Left lung (tissue), 10 donors: ENCODE results near the gene APLP2. TPM values are rescaled to one million over a fixed set of nuclear protein-coding genes. Genes with fewer than 3 reads are reported as not detected.

Experiments
- ATAC-seq: fragments of 200-7000 bp; cut with Tn5 transposase; one replicate; pipeline ENCODE4 v1.9.1; 2020; ENCODE audit warnings: moderate library complexity
- DNase-seq, 4 donors: peaks; one replicate each; pipeline ENCODE4 v3.0.0-alpha.2; 2013 to 2020
- H3K27ac ChIP-seq, 2 donors: fragments of 200-600 bp; sonication (generic) in 1 of 2; one replicate each; pipeline versions ENCODE4 v1.5.0 to v1.8.0; 2020 to 2021
- H3K27me3 ChIP-seq, 2 donors: fragments of 200-600 bp; sonication (generic) in 1 of 2; one replicate each; pipeline versions ENCODE4 v1.5.0 to v1.8.0; 2020 to 2021
- H3K36me3 ChIP-seq, 2 donors: fragments of 200-600 bp; sonication (generic) in 1 of 2; one replicate each; pipeline versions ENCODE4 v1.5.0 to v1.8.0; 2020 to 2021
- H3K4me1 ChIP-seq, 2 donors: fragments of 200-600 bp; one replicate each; pipeline ENCODE4 v1.8.0; 2021
- H3K4me3 ChIP-seq, 2 donors: fragments of 200-600 bp; sonication (generic) in 1 of 2; one replicate each; pipeline versions ENCODE4 v1.5.0 to v1.8.0; 2020 to 2021; ENCODE audit warnings: mild to moderate bottlenecking in 1 of 2
- H3K9me3 ChIP-seq, 2 donors: fragments of 200-600 bp; sonication (generic) in 1 of 2; one replicate each; pipeline versions ENCODE4 v1.5.0 to v1.8.0; 2020 to 2021
- intact Hi-C, 2 donors: fragments of 100-400 bp; cut with DNase I; formaldehyde crosslinking; loops; one replicate each; pipeline versions ENCODE4 v1.11.2 to v1.14.2; 2022
- polyA plus RNA-seq, 6 donors: library from polyadenylated mRNA; unstranded; fragments of 120-200 nt; gene quantifications; one replicate each; pipeline ENCODE4 v1.2.1, GENCODE V29; 2013; ENCODE audit not compliant: insufficient read length in 6 of 6
- total RNA-seq, 2 donors: library from RNA; stranded (reverse); fragmentation: NEBNext Ultra II Directional; extraction: Animal tissue kit (Norgen Biotek cat#: 25700); gene quantifications; one replicate each; pipeline ENCODE4 v1.2.1, GENCODE V29; 2021
- TF ChIP-seq, protein P1 (sequence below), 2 donors: fragments of 200-600 bp; sonication (generic) in 1 of 2; IDR thresholded peaks; one replicate each; pipeline versions ENCODE4 v1.5.0 to v1.8.0; 2021; ENCODE audit warnings: antibody characterized with exemption in 2 of 2
- donor health status: DM: no; HTN: yes; CAD: no.
- donor health status: DM: no; HTN: no; CAD: no.

The APLP2 gene
- total and polyA plus RNA-seq, 8 donors: 405 to 646 (median 486) TPM

DNA sequence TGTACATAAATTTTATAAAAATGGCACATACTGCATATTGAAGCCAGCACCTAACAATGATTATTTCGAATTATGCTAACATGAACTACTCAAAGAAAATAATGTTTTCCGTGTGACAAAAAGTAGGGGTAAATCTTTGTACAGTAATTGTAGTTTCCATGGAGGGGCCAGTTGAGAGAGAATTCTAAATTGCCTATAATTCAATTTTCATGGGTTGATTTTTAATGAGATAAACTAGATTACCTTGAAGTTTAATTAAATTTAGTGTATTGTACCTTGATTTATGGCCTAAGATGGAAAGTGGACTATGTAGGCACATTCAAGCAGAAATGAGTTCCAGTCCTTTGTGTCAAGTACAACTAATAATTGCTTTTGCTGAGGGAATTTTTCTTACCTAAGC is 5.0 kb downstream of the APLP2 start:
- no peaks in the 10 kb centered on the region for H3K27me3 ChIP-seq
- no peak overlapping the region for H3K4me3 ChIP-seq
- no peak for DNase-seq
- intact Hi-C loops: loop anchor here in 1 of 2 donors (10.0 kb wide), 1 partner anchor 70 kb away; the partner anchor contains the start of gene PRDM10
- no peak for ATAC-seq
- H3K27ac ChIP-seq: no peak overlapping the region
- no peaks in the 10 kb centered on the region for H3K9me3 ChIP-seq
- peaks cover 6 to 71% of the 10 kb centered on the region in 2 donors for H3K4me1 ChIP-seq
- TF ChIP-seq, protein P1, sequence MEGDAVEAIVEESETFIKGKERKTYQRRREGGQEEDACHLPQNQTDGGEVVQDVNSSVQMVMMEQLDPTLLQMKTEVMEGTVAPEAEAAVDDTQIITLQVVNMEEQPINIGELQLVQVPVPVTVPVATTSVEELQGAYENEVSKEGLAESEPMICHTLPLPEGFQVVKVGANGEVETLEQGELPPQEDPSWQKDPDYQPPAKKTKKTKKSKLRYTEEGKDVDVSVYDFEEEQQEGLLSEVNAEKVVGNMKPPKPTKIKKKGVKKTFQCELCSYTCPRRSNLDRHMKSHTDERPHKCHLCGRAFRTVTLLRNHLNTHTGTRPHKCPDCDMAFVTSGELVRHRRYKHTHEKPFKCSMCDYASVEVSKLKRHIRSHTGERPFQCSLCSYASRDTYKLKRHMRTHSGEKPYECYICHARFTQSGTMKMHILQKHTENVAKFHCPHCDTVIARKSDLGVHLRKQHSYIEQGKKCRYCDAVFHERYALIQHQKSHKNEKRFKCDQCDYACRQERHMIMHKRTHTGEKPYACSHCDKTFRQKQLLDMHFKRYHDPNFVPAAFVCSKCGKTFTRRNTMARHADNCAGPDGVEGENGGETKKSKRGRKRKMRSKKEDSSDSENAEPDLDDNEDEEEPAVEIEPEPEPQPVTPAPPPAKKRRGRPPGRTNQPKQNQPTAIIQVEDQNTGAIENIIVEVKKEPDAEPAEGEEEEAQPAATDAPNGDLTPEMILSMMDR (IDR thresholded peaks at IDR 0.05): no peak
- no peaks in the 10 kb centered on the region for H3K36me3 ChIP-seq

DNA sequence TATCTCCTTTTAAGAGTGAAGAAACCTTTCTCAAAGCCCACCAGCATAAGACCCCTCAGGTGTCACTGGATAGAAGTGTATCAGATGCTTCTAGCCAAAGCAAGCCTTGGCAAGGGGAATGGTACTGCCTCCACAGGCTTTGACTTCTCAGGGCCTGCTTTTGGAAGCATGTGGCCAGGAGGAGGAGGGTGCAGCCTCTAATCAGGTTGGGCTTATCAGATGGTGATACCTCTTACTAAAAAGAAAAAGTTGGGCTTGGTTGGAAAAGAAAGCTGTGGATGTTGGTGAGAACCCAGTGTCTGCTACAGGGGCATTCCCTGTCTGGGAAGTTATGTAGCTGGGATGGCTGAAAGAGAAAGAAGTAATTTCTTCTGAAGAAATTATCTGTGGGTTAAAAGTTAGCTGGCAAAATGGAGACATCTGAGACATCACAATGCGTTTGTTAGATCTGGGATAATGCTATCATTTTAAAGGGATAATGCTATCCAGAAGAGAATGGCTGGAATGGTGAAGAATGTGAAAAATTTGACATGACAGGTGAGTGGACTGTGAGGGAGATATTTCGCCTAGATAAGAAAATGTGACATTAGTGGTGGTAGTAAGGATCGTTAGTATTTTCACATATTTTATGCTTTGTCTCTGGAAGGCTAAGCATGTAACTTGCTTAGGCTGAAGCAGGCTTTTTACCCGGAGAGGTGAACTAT is 7.2 kb downstream of the APLP2 start:
- no peak for DNase-seq
- Histone ChIP-seq H3K4me3 (no peak overlapping the region), H3K27ac (peak overlapping the region; percentile 6 to 45), H3K27me3 (no peaks in the 10 kb centered on the region), H3K9me3 (no peaks in the 10 kb centered on the region), H3K36me3 (no peaks in the 10 kb centered on the region), H3K4me1 (peaks cover 6 to 64% of the 10 kb centered on the region in 2 donors)
- TF ChIP-seq, protein P1 (IDR thresholded peaks at IDR 0.05): no peak
- ATAC-seq: peak; percentile 34
- intact Hi-C loops: loop anchor here in 1 of 2 donors (10.0 kb wide), 1 partner anchor 72 kb away; the partner anchor contains the start of gene PRDM10

DNA sequence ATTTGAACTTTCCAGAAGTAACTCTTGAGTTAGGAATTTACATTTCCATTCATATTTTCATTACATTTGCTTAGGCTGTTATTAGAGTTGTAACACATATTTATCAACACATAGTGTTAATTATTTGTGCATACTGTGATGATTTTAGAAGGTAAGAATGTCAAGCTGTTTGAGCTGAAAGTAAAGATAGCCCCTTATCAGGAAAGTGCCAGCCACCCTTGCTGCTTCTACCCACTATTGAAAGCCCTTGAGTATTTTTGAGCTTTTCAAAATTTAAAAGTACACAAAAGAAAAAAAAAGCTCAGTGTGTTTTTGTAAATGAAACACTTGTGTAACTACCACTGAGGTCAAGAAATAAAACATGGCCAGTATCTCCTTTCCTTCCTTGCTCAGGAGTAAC is 8.0 kb downstream of the APLP2 start:
- peak; percentile 91 for ATAC-seq

DNA sequence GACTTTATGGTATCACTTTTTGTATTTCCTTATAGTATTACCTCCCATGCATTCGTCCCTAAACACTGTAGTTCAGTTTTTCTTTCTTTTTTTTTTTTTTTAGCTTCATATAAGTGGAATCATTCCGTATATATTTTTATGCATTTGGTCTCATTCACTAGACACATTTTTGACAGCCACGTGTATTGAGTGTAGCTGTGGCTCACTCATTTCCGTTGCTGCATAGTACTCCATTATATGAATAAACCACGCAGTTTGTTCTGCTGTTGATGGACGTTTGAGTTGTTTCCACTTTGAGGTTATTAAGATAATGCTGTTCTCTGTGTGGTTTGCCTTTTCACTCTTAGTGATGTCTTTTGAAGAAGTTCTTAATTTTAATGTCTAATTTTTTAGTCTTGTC is 8.4 kb downstream of the APLP2 start:
- intact Hi-C loops: loop anchor here in 1 of 2 donors (10.0 kb wide), 1 partner anchor 73 kb away; the partner anchor contains the start of gene PRDM10
- Histone ChIP-seq H3K27ac (peak overlapping the region in 1 of 2 donors; percentile 55), H3K4me3 (no peak overlapping the region)

More for the DNA sequence above, 8.0 kb downstream of the APLP2 start:
- H3K27ac ChIP-seq: peak overlapping the region in 1 of 2 donors; percentile 55
- peaks cover 6 to 56% of the 10 kb centered on the region in 2 donors for H3K4me1 ChIP-seq
- H3K36me3 ChIP-seq: peaks cover 0 to 5% of the 10 kb centered on the region in 2 donors
- no peak overlapping the region for H3K4me3 ChIP-seq
- no peaks in the 10 kb centered on the region for H3K27me3 ChIP-seq
- DNase-seq: peak in 1 of 4 donors; percentile 22
- TF ChIP-seq, protein P1 (IDR thresholded peaks at IDR 0.05): no peak
- no peaks in the 10 kb centered on the region for H3K9me3 ChIP-seq
- intact Hi-C loops: loop anchor here in 1 of 2 donors (10.0 kb wide), 1 partner anchor 73 kb away; the partner anchor contains the start of gene PRDM10

More for the DNA sequence above, 8.4 kb downstream of the APLP2 start:
- no peaks in the 10 kb centered on the region for H3K9me3 ChIP-seq
- H3K4me1 ChIP-seq: peaks cover 6 to 56% of the 10 kb centered on the region in 2 donors
- H3K27me3 ChIP-seq: no peaks in the 10 kb centered on the region
- DNase-seq (no peak), ATAC-seq (peak; percentile 36)
- TF ChIP-seq, protein P1 (IDR thresholded peaks at IDR 0.05): no peak
- H3K36me3 ChIP-seq: peaks cover 0 to 6% of the 10 kb centered on the region in 2 donors
